Left lung (tissue), 10 donors: ENCODE data around the gene KDELR3. TPM values are rescaled to one million over a fixed set of nuclear protein-coding genes. Genes with fewer than 3 reads are reported as not detected.

ENCODE experiments used
- ATAC-seq: fragments of 200-7000 bp; cut with Tn5 transposase; one replicate; pipeline ENCODE4 v1.9.1; 2020; ENCODE audit warnings: moderate library complexity
- DNase-seq, 4 donors: peaks; one replicate each; pipeline ENCODE4 v3.0.0-alpha.2; 2013 to 2020
- H3K27ac ChIP-seq, 2 donors: fragments of 200-600 bp; sonication (generic) in 1 of 2; one replicate each; pipeline versions ENCODE4 v1.5.0 to v1.8.0; 2020 to 2021
- H3K27me3 ChIP-seq, 2 donors: fragments of 200-600 bp; sonication (generic) in 1 of 2; one replicate each; pipeline versions ENCODE4 v1.5.0 to v1.8.0; 2020 to 2021
- H3K36me3 ChIP-seq, 2 donors: fragments of 200-600 bp; sonication (generic) in 1 of 2; one replicate each; pipeline versions ENCODE4 v1.5.0 to v1.8.0; 2020 to 2021
- H3K4me1 ChIP-seq, 2 donors: fragments of 200-600 bp; one replicate each; pipeline ENCODE4 v1.8.0; 2021
- H3K4me3 ChIP-seq, 2 donors: fragments of 200-600 bp; sonication (generic) in 1 of 2; one replicate each; pipeline versions ENCODE4 v1.5.0 to v1.8.0; 2020 to 2021; ENCODE audit warnings: mild to moderate bottlenecking in 1 of 2
- H3K9me3 ChIP-seq, 2 donors: fragments of 200-600 bp; sonication (generic) in 1 of 2; one replicate each; pipeline versions ENCODE4 v1.5.0 to v1.8.0; 2020 to 2021
- intact Hi-C, 2 donors: fragments of 100-400 bp; cut with DNase I; formaldehyde crosslinking; loops; one replicate each; pipeline versions ENCODE4 v1.11.2 to v1.14.2; 2022
- polyA plus RNA-seq, 6 donors: library from polyadenylated mRNA; unstranded; fragments of 120-200 nt; gene quantifications; one replicate each; pipeline ENCODE4 v1.2.1, GENCODE V29; 2013; ENCODE audit not compliant: insufficient read length in 6 of 6
- total RNA-seq, 2 donors: library from RNA; stranded (reverse); fragmentation: NEBNext Ultra II Directional; extraction: Animal tissue kit (Norgen Biotek cat#: 25700); gene quantifications; one replicate each; pipeline ENCODE4 v1.2.1, GENCODE V29; 2021
- TF ChIP-seq, protein P1 (sequence below), 2 donors: fragments of 200-600 bp; sonication (generic) in 1 of 2; IDR thresholded peaks; one replicate each; pipeline versions ENCODE4 v1.5.0 to v1.8.0; 2021; ENCODE audit warnings: antibody characterized with exemption in 2 of 2
- donor health status: DM: no; HTN: yes; CAD: no.
- donor health status: DM: no; HTN: no; CAD: no.

Gene KDELR3
- total and polyA plus RNA-seq, 8 donors, result 5.5 to 53.8 (median 7.7) TPM

DNA sequence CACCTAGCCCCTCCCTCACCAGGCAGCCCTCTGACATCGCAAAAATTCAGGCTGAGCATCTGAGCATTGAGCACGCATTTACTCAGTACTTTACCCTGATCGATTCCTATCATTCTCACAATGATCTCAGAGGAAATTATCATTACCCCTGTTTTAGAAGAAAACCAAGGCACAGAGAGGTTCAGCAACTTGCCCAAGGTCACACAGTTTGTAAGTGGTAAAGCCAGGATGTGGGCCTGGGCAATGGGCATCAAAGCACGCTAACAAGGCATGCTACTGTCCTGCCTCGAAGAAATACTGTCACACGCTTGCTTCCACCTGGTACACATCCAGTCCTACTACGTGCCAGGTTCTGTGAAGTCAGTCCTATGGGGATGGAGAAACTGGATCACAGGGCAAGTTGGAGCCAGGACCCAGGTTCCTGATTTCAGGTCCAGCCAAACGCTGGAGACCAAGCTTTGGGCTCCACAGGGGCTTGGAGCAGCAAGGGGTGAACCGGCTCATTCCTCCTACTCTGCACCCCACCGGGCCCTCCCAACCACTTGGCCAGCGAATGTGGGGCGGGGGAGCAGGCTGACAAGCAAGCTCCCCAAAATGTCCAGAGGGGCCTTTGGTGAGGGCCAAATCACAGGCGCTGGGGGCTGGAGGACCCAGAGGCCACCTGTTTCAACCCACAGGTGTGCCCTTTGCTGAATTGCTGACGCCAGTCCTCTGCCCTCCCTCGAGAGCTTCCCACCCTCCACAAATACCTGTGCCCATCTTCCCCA is 31.1 kb upstream of the KDELR3 start:
- TF ChIP-seq, protein P1, sequence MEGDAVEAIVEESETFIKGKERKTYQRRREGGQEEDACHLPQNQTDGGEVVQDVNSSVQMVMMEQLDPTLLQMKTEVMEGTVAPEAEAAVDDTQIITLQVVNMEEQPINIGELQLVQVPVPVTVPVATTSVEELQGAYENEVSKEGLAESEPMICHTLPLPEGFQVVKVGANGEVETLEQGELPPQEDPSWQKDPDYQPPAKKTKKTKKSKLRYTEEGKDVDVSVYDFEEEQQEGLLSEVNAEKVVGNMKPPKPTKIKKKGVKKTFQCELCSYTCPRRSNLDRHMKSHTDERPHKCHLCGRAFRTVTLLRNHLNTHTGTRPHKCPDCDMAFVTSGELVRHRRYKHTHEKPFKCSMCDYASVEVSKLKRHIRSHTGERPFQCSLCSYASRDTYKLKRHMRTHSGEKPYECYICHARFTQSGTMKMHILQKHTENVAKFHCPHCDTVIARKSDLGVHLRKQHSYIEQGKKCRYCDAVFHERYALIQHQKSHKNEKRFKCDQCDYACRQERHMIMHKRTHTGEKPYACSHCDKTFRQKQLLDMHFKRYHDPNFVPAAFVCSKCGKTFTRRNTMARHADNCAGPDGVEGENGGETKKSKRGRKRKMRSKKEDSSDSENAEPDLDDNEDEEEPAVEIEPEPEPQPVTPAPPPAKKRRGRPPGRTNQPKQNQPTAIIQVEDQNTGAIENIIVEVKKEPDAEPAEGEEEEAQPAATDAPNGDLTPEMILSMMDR (IDR thresholded peaks at IDR 0.05), result no peak
- intact Hi-C loops, result no loop called here
- no peak for ATAC-seq

DNA sequence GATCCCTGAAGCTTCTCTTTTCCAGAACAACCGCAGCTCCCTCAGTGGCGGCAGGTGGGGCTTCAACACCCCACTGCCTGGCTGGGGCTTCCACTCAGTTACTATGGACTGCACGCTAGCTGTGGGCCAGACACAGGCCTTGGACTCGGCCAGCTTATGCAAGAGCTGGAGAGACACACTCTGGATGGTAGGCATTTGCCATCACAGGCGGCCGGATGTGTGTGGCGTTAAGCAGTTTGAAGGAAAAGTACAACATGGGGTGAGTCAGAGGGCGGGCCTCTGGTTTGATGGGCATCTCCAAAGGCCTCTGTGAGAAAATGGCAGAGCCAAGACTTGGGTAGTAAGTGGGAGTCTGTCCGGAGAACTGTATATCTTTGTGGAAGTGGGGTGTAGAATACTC is 30.5 kb upstream of the KDELR3 start:
- no peaks in the 10 kb centered on the region for H3K36me3 ChIP-seq

More for the DNA sequence above, 31.1 kb upstream of the KDELR3 start:
- no peak overlapping the region for H3K4me3 ChIP-seq
- H3K9me3 ChIP-seq, result no peaks in the 10 kb centered on the region
- H3K27me3 ChIP-seq, result peaks cover 0 to 24% of the 10 kb centered on the region in 2 donors
- no peak overlapping the region for H3K27ac ChIP-seq
- H3K4me1 ChIP-seq, result no peaks in the 10 kb centered on the region
- no peak for DNase-seq
- no peaks in the 10 kb centered on the region for H3K36me3 ChIP-seq

GRCh38 chr22:38440747-38441350 is 27.0 kb upstream of the KDELR3 start:
- DNase-seq, result no peak
- Histone ChIP-seq H3K36me3 (no peaks in the 10 kb centered on the region), H3K27ac (no peak overlapping the region), H3K4me3 (no peak overlapping the region), H3K9me3 (no peaks in the 10 kb centered on the region), H3K27me3 (peaks cover 0 to 54% of the 10 kb centered on the region in 2 donors), H3K4me1 (no peaks in the 10 kb centered on the region)
- ATAC-seq, result peak; percentile 36
- intact Hi-C loops, result no loop called here
- TF ChIP-seq, protein P1 (IDR thresholded peaks at IDR 0.05), result no peak

More for the DNA sequence above, 30.5 kb upstream of the KDELR3 start:
- intact Hi-C loops, result no loop called here
- H3K9me3 ChIP-seq, result no peaks in the 10 kb centered on the region
- TF ChIP-seq, protein P1 (IDR thresholded peaks at IDR 0.05), result no peak
- no peak for ATAC-seq
- DNase-seq, result no peak
- peaks cover 0 to 24% of the 10 kb centered on the region in 2 donors for H3K27me3 ChIP-seq
- no peak overlapping the region for H3K27ac ChIP-seq
- no peaks in the 10 kb centered on the region for H3K4me1 ChIP-seq
- H3K4me3 ChIP-seq, result no peak overlapping the region

DNA sequence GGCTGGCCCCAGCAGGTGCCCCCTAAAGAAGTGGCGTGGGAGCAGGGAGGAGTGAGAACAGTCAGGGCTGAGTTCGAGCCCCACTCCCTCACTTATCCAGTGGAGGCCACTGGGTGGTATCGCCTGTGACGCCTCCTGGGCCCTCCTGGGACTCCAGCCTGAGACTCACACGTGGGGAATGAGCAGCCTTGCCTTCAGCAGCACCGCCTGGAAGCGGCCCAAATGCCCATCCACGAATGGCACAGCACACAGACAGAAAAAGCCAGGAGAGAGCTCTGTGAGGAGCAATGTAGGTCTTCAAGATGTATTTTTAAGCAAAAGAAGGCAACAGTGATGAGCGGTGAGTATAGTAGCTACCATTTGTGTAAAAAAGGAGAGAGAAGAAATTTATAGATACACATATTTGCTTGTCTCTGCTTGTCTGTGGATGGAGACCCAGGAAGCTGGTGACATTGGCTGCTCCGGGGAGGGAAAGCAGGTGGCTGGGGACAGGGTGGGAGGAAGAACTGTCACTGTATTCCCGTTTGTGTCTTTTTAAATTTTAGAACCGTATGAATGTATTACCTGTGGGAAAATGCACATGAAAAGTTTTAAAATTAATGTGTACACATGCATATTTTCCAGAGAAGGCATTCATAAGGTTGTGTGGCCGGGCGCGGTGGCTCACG is 26.1 kb upstream of the KDELR3 start:
- DNase-seq, result no peak
- H3K36me3 ChIP-seq, result no peaks in the 10 kb centered on the region
- no peak for ATAC-seq
- H3K27ac ChIP-seq, result no peak overlapping the region
- H3K4me1 ChIP-seq, result no peaks in the 10 kb centered on the region
- TF ChIP-seq, protein P1 (IDR thresholded peaks at IDR 0.05), result no peak
- no peaks in the 10 kb centered on the region for H3K9me3 ChIP-seq
- H3K4me3 ChIP-seq, result no peak overlapping the region
- intact Hi-C loops, result no loop called here
- H3K27me3 ChIP-seq, result peaks cover 0 to 63% of the 10 kb centered on the region in 2 donors
